H9 (cell line): Measurements from ENCODE around the gene RWDD1. TPM values are rescaled to one million over a fixed set of nuclear protein-coding genes. Genes with fewer than 3 reads are reported as not detected.

Experiments
- DNase-seq: peaks from one replicate; pipeline ENCODE4 v3.0.0-alpha.2; 2017
- H2AFZ ChIP-seq: one replicate; pipeline ENCODE4 v1.6.1; 2013; ENCODE audit warnings: mild to moderate bottlenecking, low read length, control low read depth, moderate library complexity
- H2AK5ac ChIP-seq: 2 replicates; pipeline ENCODE4 v1.6.1; 2013; ENCODE audit warnings: low read length, control low read depth, mixed read lengths; ENCODE audit not compliant: insufficient read length
- H2BK120ac ChIP-seq: one replicate; pipeline ENCODE4 v1.6.1; 2013; ENCODE audit warnings: low read depth, mild to moderate bottlenecking, low read length, control low read depth, inconsistent platforms; ENCODE audit not compliant: poor library complexity, severe bottlenecking
- H2BK12ac ChIP-seq: 2 replicates; pipeline ENCODE4 v1.6.1; 2013; ENCODE audit warnings: low read length, control low read depth, mixed read lengths, low read depth; ENCODE audit not compliant: insufficient read length
- H2BK15ac ChIP-seq: 2 replicates; pipeline ENCODE4 v1.6.1; 2013; ENCODE audit warnings: low read depth, low read length, control low read depth
- H2BK20ac ChIP-seq: one replicate; pipeline ENCODE4 v1.6.1; 2013; ENCODE audit warnings: low read depth, mild to moderate bottlenecking, low read length, control low read depth, inconsistent platforms; ENCODE audit not compliant: poor library complexity, severe bottlenecking
- H2BK5ac ChIP-seq: 2 replicates; pipeline ENCODE4 v1.6.1; 2013; ENCODE audit warnings: low read length, control low read depth, mixed read lengths; ENCODE audit not compliant: insufficient read length
- H3K14ac ChIP-seq: 2 replicates; pipeline ENCODE4 v1.6.1; 2013; ENCODE audit warnings: low read length, control low read depth; ENCODE audit not compliant: insufficient read depth
- H3K18ac ChIP-seq: 2 replicates; pipeline ENCODE4 v1.6.1; 2013; ENCODE audit warnings: low read depth, mild to moderate bottlenecking, mixed read lengths, low read length, control low read depth; ENCODE audit not compliant: insufficient read length
- H3K23ac ChIP-seq: 2 replicates; pipeline ENCODE4 v1.6.1; 2013; ENCODE audit warnings: low read length, control low read depth, mixed read lengths, low read depth; ENCODE audit not compliant: insufficient read length
- H3K23me2 ChIP-seq: 2 replicates; pipeline ENCODE4 v1.6.1; 2013; ENCODE audit warnings: low read depth, mild to moderate bottlenecking, mixed read lengths, low read length, control low read depth; ENCODE audit not compliant: insufficient read length, poor library complexity, severe bottlenecking
- H3K27ac ChIP-seq: 2 replicates; pipeline ENCODE4 v1.5.1; 2013; ENCODE audit warnings: low read length, control low read depth, mixed read lengths, low read depth; ENCODE audit not compliant: insufficient read length
- H3K27me3 ChIP-seq: 2 replicates; pipeline ENCODE4 v1.6.1; 2013; ENCODE audit warnings: low read length, control low read depth, inconsistent platforms; ENCODE audit not compliant: insufficient read depth
- H3K4ac ChIP-seq: 2 replicates; pipeline ENCODE4 v1.6.1; 2013; ENCODE audit warnings: low read depth, mild to moderate bottlenecking, control low read depth, inconsistent platforms, low read length, moderate library complexity
- H3K4me1 ChIP-seq: 2 replicates; pipeline ENCODE4 v1.6.1; 2013; ENCODE audit warnings: low read length, control low read depth, inconsistent platforms; ENCODE audit not compliant: insufficient read depth
- H3K4me2 ChIP-seq: 2 replicates; pipeline ENCODE4 v1.6.1; 2013; ENCODE audit warnings: low read length, control low read depth, mixed read lengths; ENCODE audit not compliant: insufficient read length, insufficient read depth
- H3K56ac ChIP-seq: 2 replicates; pipeline ENCODE4 v1.6.1; 2013; ENCODE audit warnings: low read depth, mild to moderate bottlenecking, mixed read lengths, low read length, control low read depth; ENCODE audit not compliant: insufficient read length
- H3K79me1 ChIP-seq: 2 replicates; pipeline ENCODE4 v1.6.1; 2013; ENCODE audit warnings: low read depth, mild to moderate bottlenecking, moderate library complexity, low read length, control low read depth, inconsistent platforms; ENCODE audit not compliant: insufficient read depth, poor library complexity, severe bottlenecking
- H3K79me2 ChIP-seq: 2 replicates; pipeline ENCODE4 v1.6.1; 2013; ENCODE audit warnings: low read length, control low read depth, inconsistent platforms; ENCODE audit not compliant: insufficient read depth
- H3K9ac ChIP-seq: 2 replicates; pipeline ENCODE4 v1.6.1; 2013; ENCODE audit warnings: low read length, control low read depth, mixed read lengths; ENCODE audit not compliant: insufficient read length; ENCODE audit errors: extremely low read depth
- H3K9me3 ChIP-seq: one replicate; pipeline ENCODE4 v1.6.1; 2013; ENCODE audit warnings: low read depth, low read length, inconsistent platforms; ENCODE audit not compliant: control insufficient read depth
- H3T11ph ChIP-seq: one replicate; pipeline ENCODE4 v1.6.1; 2013; ENCODE audit warnings: mild to moderate bottlenecking, low read length, control low read depth, inconsistent platforms
- H4K20me1 ChIP-seq: one replicate; pipeline ENCODE4 v1.6.1; 2013; ENCODE audit not compliant: control insufficient read depth, insufficient read length, insufficient read depth
- H4K5ac ChIP-seq: 2 replicates; pipeline ENCODE4 v1.6.1; 2013; ENCODE audit warnings: low read depth, mild to moderate bottlenecking, mixed read lengths, low read length, control low read depth; ENCODE audit not compliant: insufficient read length
- H4K8ac ChIP-seq: replicated peaks from 2 replicates; pipeline ENCODE4 v1.6.1; 2013; ENCODE audit warnings: low read length, control low read depth, mixed read lengths, low read depth; ENCODE audit not compliant: insufficient read length
- H4K91ac ChIP-seq: 2 replicates; pipeline ENCODE4 v1.6.1; 2013; ENCODE audit warnings: low read depth, mild to moderate bottlenecking, moderate library complexity, mixed read lengths, low read length, control low read depth; ENCODE audit not compliant: insufficient read length
- H3K27ac Mint-ChIP-seq, 3 experiments: 2 replicates in 2 of 3; 3 replicates in 1 of 3; pipeline ENCODE4 v1.8.0; 2020 to 2021; ENCODE audit warnings: mixed read lengths in 3 of 3, mild to moderate bottlenecking in 1 of 3, moderate library complexity in 1 of 3
- H3K27me3 Mint-ChIP-seq: 2 replicates; pipeline ENCODE4 v1.8.0; 2021; ENCODE audit warnings: low read depth, mild to moderate bottlenecking, moderate library complexity, mixed read lengths
- H3K36me3 Mint-ChIP-seq, 3 experiments: 2 replicates in 2 of 3; 3 replicates in 1 of 3; pipeline ENCODE4 v1.8.0; 2020 to 2021; ENCODE audit warnings: low read depth in 3 of 3, mixed read lengths in 3 of 3; ENCODE audit not compliant: insufficient read depth in 1 of 3
- H3K4me1 Mint-ChIP-seq, 2 experiments: 2 replicates each; pipeline ENCODE4 v1.8.0; 2020; ENCODE audit warnings: mixed read lengths in 2 of 2
- H3K4me3 Mint-ChIP-seq, 2 experiments: 2 replicates in 1 of 2; 3 replicates in 1 of 2; pipeline ENCODE4 v1.8.0; 2020 to 2021; ENCODE audit warnings: mild to moderate bottlenecking in 2 of 2, mixed read lengths in 2 of 2, moderate library complexity in 1 of 2
- H3K9me3 Mint-ChIP-seq, 2 experiments: 2 replicates in 1 of 2; 3 replicates in 1 of 2; pipeline ENCODE4 v1.8.0; 2020; ENCODE audit warnings: mild to moderate bottlenecking in 2 of 2, mixed read lengths in 2 of 2, moderate library complexity in 1 of 2
- WGBS: extraction: QIAGEN DNeasy Blood & Tissue Kit; methylation state at CpG from one replicate; pipeline ENCODE4 v1.1.7; 2013; ENCODE audit warnings: missing lambda C conversion rate, low lambda C conversion rate, mixed read lengths; ENCODE audit not compliant: insufficient read length; ENCODE audit errors: extremely low coverage; 5-methylcytosine and 5-hydroxymethylcytosine counted together
- total RNA-seq: library from RNA; stranded (reverse); gene quantifications from 2 replicates; pipeline ENCODE4 v1.2.1, GENCODE V29; 2021
- TF ChIP-seq, protein P1 (sequence below): fragments of 200-600 bp; sonication (generic); conservative IDR thresholded peaks from 3 replicates; pipeline ENCODE4 v1.8.0; 2021; ENCODE audit warnings: antibody characterized with exemption, mild to moderate bottlenecking

Gene RWDD1
- total RNA-seq, 1 experiment from 2014 or later, result 42.0 TPM

DNA sequence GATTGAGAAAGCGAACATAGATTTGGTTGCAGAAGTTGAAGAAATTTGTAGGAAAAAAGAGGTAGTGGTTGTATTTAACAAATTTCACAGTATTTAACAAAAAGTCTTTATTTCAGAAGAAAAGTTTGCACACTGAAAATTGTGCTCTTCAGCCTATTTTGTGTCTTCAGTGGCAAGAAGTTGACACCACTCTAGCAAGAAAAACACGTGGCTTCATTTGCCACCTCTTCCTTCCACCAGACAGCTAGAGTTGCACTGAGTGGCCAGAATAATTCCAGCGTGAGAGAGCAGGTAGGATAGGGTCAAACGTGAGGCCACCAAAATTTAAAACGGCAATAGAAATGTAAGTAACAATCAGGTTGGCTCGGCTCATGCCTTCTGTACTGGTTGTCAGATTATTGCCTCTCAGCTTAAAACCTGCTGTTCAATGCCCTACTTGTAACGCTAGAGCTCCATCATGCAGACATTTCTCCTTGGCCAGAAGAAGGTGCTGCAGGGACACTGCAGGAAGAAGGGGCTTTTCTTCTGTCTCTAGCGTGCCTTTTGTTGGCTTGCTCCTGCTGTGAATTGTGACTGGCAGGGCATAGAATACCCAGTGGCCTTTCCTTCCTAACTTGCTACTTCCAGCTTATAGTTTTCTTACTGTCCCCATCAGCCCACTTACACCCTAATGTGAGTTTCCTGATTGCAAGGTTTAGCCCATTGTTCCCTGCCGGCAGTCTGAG, 37.9 kb upstream of the RWDD1 start:
- Histone ChIP-seq H2BK5ac (no peak overlapping the region), H2AK5ac (no peak overlapping the region), H3K79me1 (no peaks in the 10 kb centered on the region), H3K18ac (no peak overlapping the region), H2BK15ac (no peak overlapping the region), H3T11ph (no peak overlapping the region), H3K56ac (no peak overlapping the region), H3K4ac (no peak overlapping the region), H3K4me2 (no peak overlapping the region), H3K27me3 (no peaks in the 10 kb centered on the region), H4K91ac (no peak overlapping the region), H4K8ac (no peak overlapping the region), H4K5ac (no peak overlapping the region), H3K14ac (no peak overlapping the region), H2AFZ (peak overlapping the region; percentile 50), H3K79me2 (no peaks in the 10 kb centered on the region), H2BK20ac (no peak overlapping the region), H2BK120ac (no peak overlapping the region), H3K4me1 (peaks cover 8% of the 10 kb centered on the region; the same call in 1 of the 2 replicates), H3K9me3 (no peaks in the 10 kb centered on the region), H3K23me2 (no peaks in the 10 kb centered on the region), H4K20me1 (no peaks in the 10 kb centered on the region), H2BK12ac (no peak overlapping the region), H3K23ac (no peak overlapping the region), H3K9ac (no peak overlapping the region), H3K27ac (no peak overlapping the region)
- Mint-ChIP-seq H3K4me3 (peak overlapping the region in 1 of 2 experiments; percentile 12; a peak in 1 of 5 replicates), H3K27me3 (no peaks in the 10 kb centered on the region), H3K36me3 (no peaks in the 10 kb centered on the region), H3K27ac (no peak overlapping the region; a peak in 1 of 7 replicates), H3K4me1 (peaks cover 38 to 43% of the 10 kb centered on the region in 2 experiments), H3K9me3 (no peaks in the 10 kb centered on the region)
- DNase-seq, result peak; percentile 58
- WGBS, result no CpG with 5 or more reads among the region's 9 CpGs
- TF ChIP-seq, protein P1, sequence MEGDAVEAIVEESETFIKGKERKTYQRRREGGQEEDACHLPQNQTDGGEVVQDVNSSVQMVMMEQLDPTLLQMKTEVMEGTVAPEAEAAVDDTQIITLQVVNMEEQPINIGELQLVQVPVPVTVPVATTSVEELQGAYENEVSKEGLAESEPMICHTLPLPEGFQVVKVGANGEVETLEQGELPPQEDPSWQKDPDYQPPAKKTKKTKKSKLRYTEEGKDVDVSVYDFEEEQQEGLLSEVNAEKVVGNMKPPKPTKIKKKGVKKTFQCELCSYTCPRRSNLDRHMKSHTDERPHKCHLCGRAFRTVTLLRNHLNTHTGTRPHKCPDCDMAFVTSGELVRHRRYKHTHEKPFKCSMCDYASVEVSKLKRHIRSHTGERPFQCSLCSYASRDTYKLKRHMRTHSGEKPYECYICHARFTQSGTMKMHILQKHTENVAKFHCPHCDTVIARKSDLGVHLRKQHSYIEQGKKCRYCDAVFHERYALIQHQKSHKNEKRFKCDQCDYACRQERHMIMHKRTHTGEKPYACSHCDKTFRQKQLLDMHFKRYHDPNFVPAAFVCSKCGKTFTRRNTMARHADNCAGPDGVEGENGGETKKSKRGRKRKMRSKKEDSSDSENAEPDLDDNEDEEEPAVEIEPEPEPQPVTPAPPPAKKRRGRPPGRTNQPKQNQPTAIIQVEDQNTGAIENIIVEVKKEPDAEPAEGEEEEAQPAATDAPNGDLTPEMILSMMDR, result peak; percentile 39; the same call in 2 of the 3 replicates
